GDM1 (cell line): ENCODE measurements around the gene USP13.
"Not testable (repeated sequence)": the region's sequence is repeated elsewhere in the genome, so short reads cannot be mapped to it uniquely, and the experiment has no call there.

Experiments used
- DNase-seq: peaks from one replicate; lab custom pipeline; 2025; lab: John Stamatoyannopoulos, UW

The USP13 gene

GRCh38 chr3:179652447-179653095 lies at the start of gene USP13:
Gene USP13 (plus strand): TSS chr3:179653040. CDS start chr3:179653226, 186 bp downstream.
- DNase-seq: peak; percentile 16

- DNase-seq: no peak
These were observed 49.5 kb upstream of the USP13 start for GRCh38 chr3:179603321-179603720.

- no peak for DNase-seq
These were observed 49.0 kb upstream of the USP13 start for GRCh38 chr3:179603831-179604230.

- peak; percentile 91 for DNase-seq
These were observed 48.3 kb upstream of the USP13 start, which contains the start of the genes MRPL47 and NDUFB5 for GRCh38 chr3:179604321-179605078. Gene MRPL47 (minus strand): TSS chr3:179604638. CDS start chr3:179604624, 14 bp downstream. Gene NDUFB5 (plus strand): TSS chr3:179604794. CDS start chr3:179604816, 22 bp downstream.

GRCh38 chr3:179606534-179607085 lies 46.2 kb upstream of the USP13 start:
- no peak for DNase-seq

- no peak for DNase-seq
These were observed 43.7 kb upstream of the USP13 start for GRCh38 chr3:179608931-179609720.

- no peak for DNase-seq
These were observed 42.8 kb upstream of the USP13 start for GRCh38 chr3:179610066-179610465.

- no peak for DNase-seq
These were observed 39.0 kb upstream of the USP13 start for GRCh38 chr3:179613807-179614206.

- no peak for DNase-seq
These were observed 37.2 kb upstream of the USP13 start for GRCh38 chr3:179615458-179616173.

- no peak for DNase-seq
These were observed 30.8 kb upstream of the USP13 start for GRCh38 chr3:179622023-179622422.

GRCh38 chr3:179624451-179624850 lies 28.4 kb upstream of the USP13 start:
- DNase-seq: no peak

GRCh38 chr3:179630753-179631451 lies 21.9 kb upstream of the USP13 start:
- no peak for DNase-seq

- no peak for DNase-seq
These were observed 12.4 kb upstream of the USP13 start for GRCh38 chr3:179640469-179640868.

- no peak for DNase-seq
These were observed 10.0 kb upstream of the USP13 start for GRCh38 chr3:179642871-179643270.

- DNase-seq: not testable (repeated sequence)
These were observed 9.0 kb upstream of the USP13 start for GRCh38 chr3:179643837-179644236.

- no peak for DNase-seq
These were observed 6.7 kb upstream of the USP13 start for GRCh38 chr3:179646177-179646576.

- DNase-seq: no peak
These were observed 973 bp upstream of the USP13 start for GRCh38 chr3:179651687-179652446.

- DNase-seq: peak; percentile 61
These were observed 407 bp downstream of the USP13 start for GRCh38 chr3:179653096-179653797.

GRCh38 chr3:179655236-179655635 lies 2.4 kb downstream of the USP13 start:
- no peak for DNase-seq
